BJ (cell line): ENCODE measurements around the gene NCK2. TPM values are rescaled to one million over a fixed set of nuclear protein-coding genes. Genes with fewer than 3 reads are reported as not detected.

Experiments used
- CTCF ChIA-PET: fragments of 350-600 bp; formaldehyde crosslinking; extraction: SDS; loops from one replicate; lab custom pipeline; 2021; ENCODE audit warnings: antibody characterized with exemption, inconsistent platforms; lab: Yijun Ruan, JAX
- POLR2A ChIA-PET: fragments of 300-600 bp; sonication (Branson Sonifier 250); formaldehyde crosslinking; extraction: SDS; loops from one replicate; lab custom pipeline; 2021; ENCODE audit warnings: antibody characterized with exemption; lab: Charles Lee
- DNase-seq: peaks from one replicate; pipeline ENCODE4 v3.0.0-alpha.2; 2011; ENCODE audit warnings: low read depth
- H3K27me3 ChIP-seq: 2 replicates; pipeline ENCODE4 v1.6.0; 2011; ENCODE audit warnings: low read length; ENCODE audit not compliant: control insufficient read depth, insufficient read depth
- H3K36me3 ChIP-seq: 2 replicates; pipeline ENCODE4 v1.5.1; 2011; ENCODE audit warnings: low read length; ENCODE audit not compliant: control insufficient read depth, insufficient read depth
- H3K4me3 ChIP-seq: 2 replicates; pipeline ENCODE4 v1.5.1; 2011; ENCODE audit warnings: low read depth, mild to moderate bottlenecking, control low read depth, low read length
- polyA plus RNA-seq: library from polyadenylated mRNA; depleted of rRNA; stranded (reverse); fragments of >200 nt; gene quantifications from 2 replicates; pipeline ENCODE4 v1.2.3, GENCODE V29; 2011
- TF ChIP-seq, protein P1 (sequence below): IDR thresholded peaks from 2 replicates; pipeline ENCODE4 v1.5.1; 2011; ENCODE audit warnings: low read depth, mild to moderate bottlenecking, control low read depth, inconsistent platforms, low read length, moderate library complexity; ENCODE audit not compliant: insufficient read depth

NCK2 gene
- polyA plus RNA-seq, 1 experiment: 32.9 TPM

DNA sequence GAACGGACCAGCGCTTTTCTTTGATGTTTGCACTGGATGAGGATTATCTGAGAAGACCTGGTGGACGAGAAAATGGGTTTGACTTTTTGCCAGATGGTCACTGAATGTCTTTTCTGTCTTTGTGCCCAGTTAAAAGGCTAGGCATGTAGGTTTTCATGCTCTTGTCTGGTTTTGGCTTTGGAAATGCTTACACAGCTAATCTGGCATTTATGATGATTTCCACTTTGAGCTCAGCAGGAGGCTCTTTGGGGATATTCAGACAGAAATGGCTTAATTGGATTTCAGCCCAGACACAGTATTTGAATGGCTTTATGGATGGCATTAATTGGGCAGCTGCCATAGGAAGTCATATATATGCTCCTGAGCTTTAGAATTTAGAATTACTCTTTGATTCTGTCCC, 59.6 kb downstream of the NCK2 start:
- H3K4me3 ChIP-seq: no peak overlapping the region
- ChIA-PET POLR2A (no interaction called here), CTCF (interaction anchor here (0.6 kb wide), 1 partner anchor 56 kb away, joined by 3 read pairs; no protein-coding TSS in a partner anchor)
- DNase-seq: no peak
- no peaks in the 10 kb centered on the region for H3K36me3 ChIP-seq
- H3K27me3 ChIP-seq: no peaks in the 10 kb centered on the region
- TF ChIP-seq, protein P1, sequence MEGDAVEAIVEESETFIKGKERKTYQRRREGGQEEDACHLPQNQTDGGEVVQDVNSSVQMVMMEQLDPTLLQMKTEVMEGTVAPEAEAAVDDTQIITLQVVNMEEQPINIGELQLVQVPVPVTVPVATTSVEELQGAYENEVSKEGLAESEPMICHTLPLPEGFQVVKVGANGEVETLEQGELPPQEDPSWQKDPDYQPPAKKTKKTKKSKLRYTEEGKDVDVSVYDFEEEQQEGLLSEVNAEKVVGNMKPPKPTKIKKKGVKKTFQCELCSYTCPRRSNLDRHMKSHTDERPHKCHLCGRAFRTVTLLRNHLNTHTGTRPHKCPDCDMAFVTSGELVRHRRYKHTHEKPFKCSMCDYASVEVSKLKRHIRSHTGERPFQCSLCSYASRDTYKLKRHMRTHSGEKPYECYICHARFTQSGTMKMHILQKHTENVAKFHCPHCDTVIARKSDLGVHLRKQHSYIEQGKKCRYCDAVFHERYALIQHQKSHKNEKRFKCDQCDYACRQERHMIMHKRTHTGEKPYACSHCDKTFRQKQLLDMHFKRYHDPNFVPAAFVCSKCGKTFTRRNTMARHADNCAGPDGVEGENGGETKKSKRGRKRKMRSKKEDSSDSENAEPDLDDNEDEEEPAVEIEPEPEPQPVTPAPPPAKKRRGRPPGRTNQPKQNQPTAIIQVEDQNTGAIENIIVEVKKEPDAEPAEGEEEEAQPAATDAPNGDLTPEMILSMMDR: no peak

DNA sequence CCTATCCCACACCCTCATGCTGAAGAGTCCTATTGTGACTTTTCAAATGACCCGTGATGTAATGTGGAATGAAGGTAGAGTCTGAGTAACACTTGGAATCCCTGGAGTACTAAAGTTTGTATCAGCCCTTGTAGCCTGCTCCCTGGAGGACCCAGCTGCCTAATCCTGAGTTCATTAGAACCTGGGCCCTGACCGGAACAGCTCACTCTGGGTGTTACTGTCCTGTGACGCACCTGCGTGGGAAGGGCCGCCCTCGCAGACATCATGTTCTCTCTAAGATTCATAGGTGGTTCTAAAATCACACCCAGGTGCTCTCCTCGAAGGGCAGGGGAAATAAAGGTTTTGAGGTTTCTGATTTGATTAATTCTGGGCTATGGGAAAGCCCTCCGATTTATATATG, 62.3 kb downstream of the NCK2 start:
- Histone ChIP-seq H3K27me3 (no peaks in the 10 kb centered on the region), H3K36me3 (no peaks in the 10 kb centered on the region), H3K4me3 (no peak overlapping the region)
- ChIA-PET CTCF (no interaction called here), POLR2A (no interaction called here)
- no peak for DNase-seq
- TF ChIP-seq, protein P1: no peak

DNA sequence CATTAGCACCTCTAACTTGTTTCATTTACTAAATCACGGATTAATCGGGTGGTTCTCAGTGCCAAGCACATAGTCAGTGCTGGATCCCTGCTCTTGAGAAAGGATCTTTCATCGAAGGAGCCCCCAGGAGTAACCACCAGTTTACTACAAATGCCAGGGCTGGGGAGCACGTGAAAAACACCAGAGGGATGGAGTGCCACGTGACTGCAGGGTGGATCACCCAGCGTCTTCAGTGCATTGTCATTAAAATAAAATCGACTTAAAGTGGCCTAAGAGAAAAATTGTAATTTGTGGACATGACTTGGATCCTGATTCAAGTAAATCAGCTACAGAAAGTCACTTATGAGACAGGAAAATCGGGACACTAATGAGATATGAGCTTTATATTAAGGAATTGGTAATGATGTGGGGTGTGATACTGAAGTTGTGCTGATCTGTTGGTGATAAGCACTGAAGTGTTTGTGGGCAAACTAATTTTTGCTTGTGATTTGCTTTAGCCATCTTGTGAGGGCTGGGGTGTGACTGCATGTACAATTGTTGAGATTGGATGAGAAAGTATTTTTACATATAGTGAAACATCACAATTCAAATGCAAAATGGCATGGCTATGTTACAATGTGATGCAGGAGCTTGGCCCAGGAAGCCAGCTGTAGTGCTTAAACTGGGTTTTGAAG, 63.8 kb downstream of the NCK2 start:
- no peaks in the 10 kb centered on the region for H3K27me3 ChIP-seq
- ChIA-PET CTCF (interaction anchor here (0.7 kb wide), 1 partner anchor 14 kb away, joined by 3 read pairs; no protein-coding TSS in a partner anchor), POLR2A (interaction anchor here (0.5 kb wide), 1 partner anchor 390 kb away, joined by 4 read pairs; no protein-coding TSS in a partner anchor)
- DNase-seq: no peak
- TF ChIP-seq, protein P1: no peak
- no peak overlapping the region for H3K4me3 ChIP-seq
- no peaks in the 10 kb centered on the region for H3K36me3 ChIP-seq

DNA sequence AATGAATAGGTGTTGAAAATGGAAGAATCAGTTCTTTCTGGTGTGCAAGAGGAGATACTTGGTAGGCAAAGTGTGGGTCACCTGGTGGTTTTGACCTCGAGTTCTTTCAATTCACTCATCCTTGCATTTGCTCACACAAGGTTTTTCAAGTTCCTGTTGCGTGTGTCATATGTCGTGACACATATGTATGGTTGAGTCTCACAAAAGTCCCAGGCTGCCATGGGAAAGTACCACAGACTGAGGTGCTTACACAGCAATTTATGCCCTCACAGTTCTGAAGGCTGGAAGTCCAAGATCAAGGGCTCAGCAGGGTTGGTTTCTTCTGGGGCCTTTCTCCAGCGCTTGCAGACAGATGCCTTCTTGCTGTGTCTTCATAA, 64.4 kb downstream of the NCK2 start:
- DNase-seq: no peak
- Histone ChIP-seq H3K36me3 (no peaks in the 10 kb centered on the region), H3K27me3 (no peaks in the 10 kb centered on the region), H3K4me3 (no peak overlapping the region)
- TF ChIP-seq, protein P1: no peak
- POLR2A ChIA-PET: no interaction called here
- CTCF ChIA-PET: interaction anchor here (0.7 kb wide), 1 partner anchor 13 kb away, joined by 3 read pairs; no protein-coding TSS in a partner anchor

DNA sequence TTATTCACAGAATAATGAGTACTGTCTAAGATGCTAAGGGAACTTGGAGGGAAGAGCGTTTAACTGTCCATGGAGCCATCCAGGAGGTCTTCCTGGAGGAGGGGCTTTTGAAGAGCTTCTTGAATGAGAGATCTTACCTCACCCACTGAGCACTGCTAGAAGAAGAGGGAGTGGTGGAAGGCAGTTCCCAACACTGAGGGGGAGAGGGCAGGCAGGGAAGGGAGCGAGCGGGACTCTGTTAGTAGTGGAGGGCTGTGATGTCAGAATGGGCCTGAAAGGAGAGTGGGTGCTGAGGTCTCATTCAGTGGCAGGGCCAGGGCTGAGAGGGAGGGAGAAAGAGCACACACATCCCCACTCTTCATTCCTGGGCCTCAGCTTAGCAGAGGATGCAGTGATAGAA, 65.0 kb downstream of the NCK2 start:
- TF ChIP-seq, protein P1: no peak
- Histone ChIP-seq H3K4me3 (no peak overlapping the region), H3K27me3 (no peaks in the 10 kb centered on the region), H3K36me3 (no peaks in the 10 kb centered on the region)
- CTCF ChIA-PET: no interaction called here
- DNase-seq: no peak
- POLR2A ChIA-PET: no interaction called here
